Suprapubic skin (tissue), 4 donors: ENCODE results near the gene RNF38. TPM values are rescaled to one million over a fixed set of nuclear protein-coding genes. Genes with fewer than 3 reads are reported as not detected.
"Not testable (repeated sequence)": the region's sequence is repeated elsewhere in the genome, so short reads cannot be mapped to it uniquely, and the experiment has no call there.

Experiments used
- DNase-seq, 2 donors: peaks; one replicate each; pipeline ENCODE4 v3.0.0-alpha.2; 2019; ENCODE audit warnings: low spot score in 2 of 2
- H3K27ac ChIP-seq: fragments of 200-600 bp; sonication (generic); one replicate; pipeline ENCODE4 v1.5.1; 2019
- H3K27me3 ChIP-seq: fragments of 200-600 bp; sonication (generic); one replicate; pipeline ENCODE4 v1.5.1; 2019
- H3K36me3 ChIP-seq: fragments of 200-600 bp; sonication (generic); one replicate; pipeline ENCODE4 v1.5.1; 2019
- H3K4me1 ChIP-seq: fragments of 200-600 bp; sonication (generic); one replicate; pipeline ENCODE4 v1.5.1; 2019
- H3K4me3 ChIP-seq: fragments of 200-600 bp; sonication (generic); one replicate; pipeline ENCODE4 v1.5.1; 2019; ENCODE audit warnings: mild to moderate bottlenecking
- H3K9me3 ChIP-seq: fragments of 200-600 bp; sonication (generic); one replicate; pipeline ENCODE4 v1.5.1; 2019
- CTCF ChIP-seq, 2 donors: fragments of 200-600 bp in 1 of 2; fragments of 450-650 bp in 1 of 2; sonication (generic) in 1 of 2; IDR thresholded peaks; one replicate each; pipeline ENCODE4 v1.5.1; 2016 to 2019; ENCODE audit warnings: antibody characterized with exemption in 2 of 2, mild to moderate bottlenecking in 1 of 2, moderate library complexity in 1 of 2
- EP300 ChIP-seq: sonication (generic); formaldehyde crosslinking; IDR thresholded peaks from one replicate; pipeline ENCODE4 v1.6.1; 2017; ENCODE audit warnings: antibody characterized with exemption
- POLR2A ChIP-seq, 2 donors: fragments of 450-650 bp; IDR thresholded peaks; one replicate each; pipeline ENCODE4 v1.6.1; 2017; ENCODE audit warnings: antibody characterized with exemption in 2 of 2, mild to moderate bottlenecking in 2 of 2, moderate library complexity in 2 of 2
- POLR2AphosphoS5 ChIP-seq, 3 donors: sonication (generic); formaldehyde crosslinking; IDR thresholded peaks; one replicate each; pipeline ENCODE4 v1.6.1; 2017; ENCODE audit warnings: antibody characterized with exemption in 3 of 3
- WGBS: methylation state at CpG from one replicate; pipeline ENCODE4 v1.1.5; 2018; 5-methylcytosine and 5-hydroxymethylcytosine counted together
- total RNA-seq, 4 donors: library from RNA; depleted of rRNA; stranded (reverse); fragments of >200 nt; gene quantifications; one replicate each; pipeline ENCODE4 v1.1.0, GENCODE V29; 2016

RNF38 gene
- total RNA-seq, 4 donors from 2014 or later = 20.6 to 43.9 (median 28.1) TPM

- Histone ChIP-seq H3K4me3 (no peak overlapping the region), H3K27me3 (no peaks in the 10 kb centered on the region), H3K9me3 (no peaks in the 10 kb centered on the region), H3K27ac (no peak overlapping the region), H3K4me1 (peaks cover 5% of the 10 kb centered on the region), H3K36me3 (no peaks in the 10 kb centered on the region)
- DNase-seq = no peak
- no peak for TF ChIP-seq POLR2A (IDR thresholded peaks at IDR 0.05)
- TF ChIP-seq CTCF (IDR thresholded peaks at IDR 0.05) = no peak
- TF ChIP-seq EP300 = no peak
- TF ChIP-seq POLR2AphosphoS5 (IDR thresholded peaks at IDR 0.05) = no peak
Observed at GRCh38 chr9:36316049-36316448, 84.0 kb downstream of the RNF38 start.

- Histone ChIP-seq H3K4me3 (no peak overlapping the region), H3K36me3 (no peaks in the 10 kb centered on the region), H3K4me1 (peaks cover 5% of the 10 kb centered on the region), H3K27ac (no peak overlapping the region), H3K9me3 (no peaks in the 10 kb centered on the region), H3K27me3 (no peaks in the 10 kb centered on the region)
- TF ChIP-seq POLR2A (IDR thresholded peaks at IDR 0.05) = no peak
- TF ChIP-seq POLR2AphosphoS5 (IDR thresholded peaks at IDR 0.05) = no peak
- TF ChIP-seq EP300 = no peak
- no peak for TF ChIP-seq CTCF (IDR thresholded peaks at IDR 0.05)
- WGBS = 71% methylated on average over 3 of the region's 3 CpGs
- no peak for DNase-seq
Observed at GRCh38 chr9:36315283-36315682, 84.8 kb downstream of the RNF38 start.

- peaks cover under 1% of the 10 kb centered on the region for H3K4me1 ChIP-seq
- no peaks in the 10 kb centered on the region for H3K36me3 ChIP-seq
- H3K4me3 ChIP-seq = no peak overlapping the region
- TF ChIP-seq POLR2A (IDR thresholded peaks at IDR 0.05) (no peak), POLR2AphosphoS5 (IDR thresholded peaks at IDR 0.05) (no peak), EP300 (no peak), CTCF (IDR thresholded peaks at IDR 0.05) (no peak)
- no peaks in the 10 kb centered on the region for H3K27me3 ChIP-seq
- H3K9me3 ChIP-seq = no peaks in the 10 kb centered on the region
- H3K27ac ChIP-seq = no peak overlapping the region
- no peak for DNase-seq
- WGBS = 89% methylated on average over 2 of the region's 2 CpGs
Observed at GRCh38 chr9:36314740-36315139, 85.3 kb downstream of the RNF38 start.

GRCh38 chr9:36306471-36307306 lies 93.4 kb downstream of the RNF38 start:
- H3K4me1 ChIP-seq = no peaks in the 10 kb centered on the region
- 69% methylated on average over 8 of the region's 8 CpGs for WGBS
- H3K4me3 ChIP-seq = no peak overlapping the region
- no peak for TF ChIP-seq EP300
- no peak for TF ChIP-seq POLR2AphosphoS5 (IDR thresholded peaks at IDR 0.05)
- TF ChIP-seq CTCF (IDR thresholded peaks at IDR 0.05) = no peak
- no peak for TF ChIP-seq POLR2A (IDR thresholded peaks at IDR 0.05)
- no peaks in the 10 kb centered on the region for H3K9me3 ChIP-seq
- H3K27ac ChIP-seq = no peak overlapping the region
- no peaks in the 10 kb centered on the region for H3K36me3 ChIP-seq
- DNase-seq = no peak
- H3K27me3 ChIP-seq = no peaks in the 10 kb centered on the region

- not testable (repeated sequence) for H3K27me3 ChIP-seq, DNase-seq, H3K4me3 ChIP-seq, H3K4me1 ChIP-seq, H3K27ac ChIP-seq, H3K36me3 ChIP-seq, H3K9me3 ChIP-seq
- WGBS = 72% methylated on average over 2 of the region's 2 CpGs
Observed at GRCh38 chr9:36304366-36304765, 95.7 kb downstream of the RNF38 start.
